ENCODE measurements around the gene GNGT2. TPM values are rescaled to one million over a fixed set of nuclear protein-coding genes. Genes with fewer than 3 reads are reported as not detected.

The GNGT2 gene
- polyA plus RNA-seq, 3 donors: 16.0 to 25.1 (median 16.7) TPM

GRCh38 chr17:49258394-49258793 is 48.0 kb upstream of the GNGT2 start:
- Mint-ChIP-seq H3K36me3 (peaks cover 0 to 5% of the 10 kb centered on the region in 2 donors), H3K4me1 (peaks cover 28% of the 10 kb centered on the region)
- no peak for DNase-seq

GRCh38 chr17:49255125-49255524 is 44.8 kb upstream of the GNGT2 start:
- Mint-ChIP-seq H3K27me3 (ENCODE audit: low read depth in 3 of 3) (peaks cover 0 to 4% (median 2%) of the 10 kb centered on the region in 3 donors), H3K4me1 (peaks cover 44% of the 10 kb centered on the region), H3K27ac (no peak overlapping the region), H3K9me3 (no peaks in the 10 kb centered on the region), H3K4me3 (no peak overlapping the region), H3K36me3 (peaks cover 8 to 13% of the 10 kb centered on the region in 2 donors)
- H3K4me2 ChIP-seq (replicated peaks; ENCODE audit: extremely low read depth, low read length, poor library complexity, severe bottlenecking): no peak overlapping the region
- WGBS (ENCODE audit: insufficient coverage): 75% methylated on average over 3 of the region's 5 CpGs
- H3K27me3 ChIP-seq (ENCODE audit: control insufficient read depth in 2 of 2, insufficient read depth in 2 of 2, low read length in 2 of 2): no peaks in the 10 kb centered on the region
- H3K4me3 ChIP-seq (replicated peaks in 1 of 3; ENCODE audit: low read depth in 2 of 3, low read length in 3 of 3): no peak overlapping the region
- no peak overlapping the region for H3K9ac ChIP-seq (ENCODE audit: insufficient read depth, low read length, poor library complexity, severe bottlenecking)
- no peak overlapping the region for H2AFZ ChIP-seq (ENCODE audit: insufficient read depth, low read depth, low read length, poor library complexity, severe bottlenecking)
- H4K20me1 ChIP-seq (ENCODE audit: insufficient read depth, low read length): no peaks in the 10 kb centered on the region
- TF ChIP-seq CTCF (IDR thresholded peaks at IDR 0.05): no peak
- no peak overlapping the region for H3K27ac ChIP-seq (ENCODE audit: low read depth in 1 of 2, low read length in 2 of 2)
- no peaks in the 10 kb centered on the region for H3K79me2 ChIP-seq (ENCODE audit: insufficient read depth, low read length)
- no peaks in the 10 kb centered on the region for H3K9me3 ChIP-seq (replicated peaks in 1 of 2; ENCODE audit: control insufficient read depth in 1 of 2, insufficient read depth in 1 of 2, low read length in 2 of 2)
- H3K4me1 ChIP-seq (ENCODE audit: control insufficient read depth in 1 of 2, insufficient read depth in 2 of 2, low read length in 2 of 2): peaks cover 36 to 44% of the 10 kb centered on the region in 2 donors
- peak in 1 of 3 donors; percentile 22 for DNase-seq
- H3K36me3 ChIP-seq (replicated peaks in 1 of 2; ENCODE audit: control insufficient read depth in 1 of 2, insufficient read depth in 2 of 2, low read length in 2 of 2): no peaks in the 10 kb centered on the region
- intact Hi-C loops (cut with micrococcal nuclease): no loop called here

More at GRCh38 chr17:49258394-49258793, 48.0 kb upstream of the GNGT2 start:
- Histone ChIP-seq H3K4me1 (ENCODE audit: control insufficient read depth in 1 of 2, insufficient read depth in 2 of 2, low read length in 2 of 2) (peaks cover 22 to 30% of the 10 kb centered on the region in 2 donors), H3K36me3 (replicated peaks in 1 of 2; ENCODE audit: control insufficient read depth in 1 of 2, insufficient read depth in 2 of 2, low read length in 2 of 2) (no peaks in the 10 kb centered on the region), H2AFZ (ENCODE audit: insufficient read depth, low read depth, low read length, poor library complexity, severe bottlenecking) (no peak overlapping the region), H3K27ac (ENCODE audit: low read depth in 1 of 2, low read length in 2 of 2) (no peak overlapping the region), H3K4me3 (replicated peaks in 1 of 3; ENCODE audit: low read depth in 2 of 3, low read length in 3 of 3) (no peak overlapping the region), H3K79me2 (ENCODE audit: insufficient read depth, low read length) (no peaks in the 10 kb centered on the region), H3K9ac (ENCODE audit: insufficient read depth, low read length, poor library complexity, severe bottlenecking) (no peak overlapping the region), H3K27me3 (ENCODE audit: control insufficient read depth in 2 of 2, insufficient read depth in 2 of 2, low read length in 2 of 2) (no peaks in the 10 kb centered on the region), H3K9me3 (replicated peaks in 1 of 2; ENCODE audit: control insufficient read depth in 1 of 2, insufficient read depth in 1 of 2, low read length in 2 of 2) (no peaks in the 10 kb centered on the region), H3K4me2 (replicated peaks; ENCODE audit: extremely low read depth, low read length, poor library complexity, severe bottlenecking) (no peak overlapping the region), H4K20me1 (ENCODE audit: insufficient read depth, low read length) (no peaks in the 10 kb centered on the region)
- no peak overlapping the region for H3K4me3 Mint-ChIP-seq
- no peak for TF ChIP-seq CTCF (IDR thresholded peaks at IDR 0.05)
- no peak overlapping the region for H3K27ac Mint-ChIP-seq
- 100% methylated on average over 2 of the region's 3 CpGs for WGBS (ENCODE audit: insufficient coverage)
- H3K27me3 Mint-ChIP-seq (ENCODE audit: low read depth in 3 of 3): peaks cover 0 to 8% (median 6%) of the 10 kb centered on the region in 3 donors
- intact Hi-C loops (cut with micrococcal nuclease): no loop called here
- peaks cover 0 to 1% (median 0%) of the 10 kb centered on the region in 7 donors for H3K9me3 Mint-ChIP-seq
